Transverse colon (tissue), 4 donors: Measurements from ENCODE around the gene LRP2BP. TPM values are rescaled to one million over a fixed set of nuclear protein-coding genes. Genes with fewer than 3 reads are reported as not detected.

ENCODE experiments used
- DNase-seq: peaks from one replicate; pipeline ENCODE4 v3.0.0-alpha.2; 2019
- H3K27ac ChIP-seq, 4 donors: fragments of 200-600 bp; sonication (generic); 2 replicates each; pipeline ENCODE4 v1.5.1; 2016 to 2018; ENCODE audit warnings: inconsistent platforms in 4 of 4
- H3K27me3 ChIP-seq: fragments of 200-600 bp; sonication (generic); 2 replicates; pipeline ENCODE4 v1.5.1; 2017; ENCODE audit warnings: inconsistent platforms
- H3K36me3 ChIP-seq, 4 donors: fragments of 200-600 bp; sonication (generic); 2 replicates each; pipeline ENCODE4 v1.5.1; 2017 to 2019; ENCODE audit warnings: inconsistent platforms in 4 of 4
- H3K4me1 ChIP-seq, 4 donors: fragments of 200-600 bp; sonication (generic); 2 replicates each; pipeline ENCODE4 v1.5.1; 2017 to 2020; ENCODE audit warnings: inconsistent platforms in 4 of 4
- H3K4me3 ChIP-seq, 4 donors: fragments of 200-600 bp; sonication (generic); 1 replicate in 1 of 4; 2 replicates in 3 of 4; pipeline versions ENCODE4 v1.5.1 to v1.6.1; 2017 to 2019; ENCODE audit warnings: inconsistent platforms in 4 of 4
- H3K9me3 ChIP-seq, 2 donors: fragments of 200-600 bp; sonication (generic); 2 replicates each; pipeline ENCODE4 v1.5.1; 2017 to 2019; ENCODE audit warnings: inconsistent platforms in 2 of 2
- EP300 ChIP-seq: sonication (generic); formaldehyde crosslinking; IDR thresholded peaks from one replicate; pipeline ENCODE4 v1.6.1; 2017; ENCODE audit warnings: antibody characterized with exemption, low read depth
- POLR2A ChIP-seq: fragments of 450-650 bp; IDR thresholded peaks from one replicate; pipeline ENCODE4 v1.6.1; 2016; ENCODE audit warnings: antibody characterized with exemption, mild to moderate bottlenecking, moderate library complexity
- POLR2AphosphoS5 ChIP-seq, 3 donors: sonication (generic); formaldehyde crosslinking; IDR thresholded peaks; one replicate each; pipeline ENCODE4 v1.6.1; 2016; ENCODE audit warnings: antibody characterized with exemption in 3 of 3
- WGBS, 2 donors: methylation state at CpG; one replicate each; pipeline ENCODE4 v1.1.5; 2018; ENCODE audit warnings: low coverage in 1 of 2; 5-methylcytosine and 5-hydroxymethylcytosine counted together
- in situ Hi-C, 4 donors: fragments of 200-750 bp; cut with MboI; loops; one replicate each; pipeline versions ENCODE4 v1.15.0 to v1.15.1; 2017; ENCODE audit warnings: low sequenced_read_pairs in 3 of 4, low pct_ligation_motif_present in 1 of 4, low pct_unique_long_range_greater_than_20kb in 1 of 4
- intact Hi-C: fragments of 100-400 bp; cut with DNase I; formaldehyde crosslinking; loops from one replicate; pipeline ENCODE4 v1.15.1; 2023; ENCODE audit warnings: low total_unique reads
- total RNA-seq, 4 donors: library from RNA; depleted of rRNA; stranded (reverse); fragments of >200 nt; gene quantifications; one replicate each; pipeline ENCODE4 v1.1.0, GENCODE V29; 2016
- TF ChIP-seq, protein P1 (sequence below), 5 experiments: fragments of 200-600 bp in 3 of 5; fragments of 450-650 bp in 2 of 5; sonication (generic) in 3 of 5; IDR thresholded peaks; 1 replicate in 2 of 5; 2 replicates in 3 of 5; pipeline ENCODE4 v1.5.1; 2016 to 2017; ENCODE audit warnings: antibody characterized with exemption in 5 of 5, inconsistent platforms in 3 of 5, mild to moderate bottlenecking in 2 of 5, moderate library complexity in 1 of 5

Gene LRP2BP
- total RNA-seq, 4 donors from 2014 or later: 0.55 to 20.1 (median 0.64) TPM; not detected in 1

DNA sequence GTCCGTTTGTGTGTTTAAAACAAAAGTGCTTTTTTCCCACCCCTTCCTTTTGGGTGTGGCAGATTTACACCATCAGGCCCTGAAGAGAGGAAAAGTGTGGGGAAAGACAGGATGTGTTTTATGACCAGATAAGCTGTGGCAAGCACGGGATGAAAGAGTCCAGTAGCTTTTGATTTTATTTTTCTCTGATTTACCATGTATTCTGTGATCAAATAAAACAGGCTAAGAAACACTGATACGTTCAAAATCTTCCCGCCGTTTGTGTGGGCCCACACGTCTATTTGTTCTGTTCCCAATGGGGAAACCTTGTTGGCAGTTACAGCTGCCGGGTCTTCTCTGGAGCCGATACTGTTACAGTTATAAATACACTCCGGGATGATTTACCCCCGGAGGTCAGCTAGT is 10.8 kb downstream of the LRP2BP start:
- Histone ChIP-seq H3K36me3 (no peaks in the 10 kb centered on the region), H3K4me1 (peaks cover 0 to 10% (median 7%) of the 10 kb centered on the region in 4 donors), H3K27ac (no peak overlapping the region), H3K27me3 (no peaks in the 10 kb centered on the region), H3K4me3 (no peak overlapping the region), H3K9me3 (no peaks in the 10 kb centered on the region)
- intact Hi-C loops (no loop called here), in situ Hi-C loops (no loop called here)
- 0 to 25% methylated on average over 5 to 10 of the region's 10 CpGs for WGBS, 2 donors
- no peak for DNase-seq
- TF ChIP-seq POLR2A (no peak), EP300 (no peak), POLR2AphosphoS5 (IDR thresholded peaks at IDR 0.05) (no peak)
- TF ChIP-seq, protein P1, sequence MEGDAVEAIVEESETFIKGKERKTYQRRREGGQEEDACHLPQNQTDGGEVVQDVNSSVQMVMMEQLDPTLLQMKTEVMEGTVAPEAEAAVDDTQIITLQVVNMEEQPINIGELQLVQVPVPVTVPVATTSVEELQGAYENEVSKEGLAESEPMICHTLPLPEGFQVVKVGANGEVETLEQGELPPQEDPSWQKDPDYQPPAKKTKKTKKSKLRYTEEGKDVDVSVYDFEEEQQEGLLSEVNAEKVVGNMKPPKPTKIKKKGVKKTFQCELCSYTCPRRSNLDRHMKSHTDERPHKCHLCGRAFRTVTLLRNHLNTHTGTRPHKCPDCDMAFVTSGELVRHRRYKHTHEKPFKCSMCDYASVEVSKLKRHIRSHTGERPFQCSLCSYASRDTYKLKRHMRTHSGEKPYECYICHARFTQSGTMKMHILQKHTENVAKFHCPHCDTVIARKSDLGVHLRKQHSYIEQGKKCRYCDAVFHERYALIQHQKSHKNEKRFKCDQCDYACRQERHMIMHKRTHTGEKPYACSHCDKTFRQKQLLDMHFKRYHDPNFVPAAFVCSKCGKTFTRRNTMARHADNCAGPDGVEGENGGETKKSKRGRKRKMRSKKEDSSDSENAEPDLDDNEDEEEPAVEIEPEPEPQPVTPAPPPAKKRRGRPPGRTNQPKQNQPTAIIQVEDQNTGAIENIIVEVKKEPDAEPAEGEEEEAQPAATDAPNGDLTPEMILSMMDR (IDR thresholded peaks at IDR 0.05): no peak

- H3K27me3 ChIP-seq: no peaks in the 10 kb centered on the region
- DNase-seq: no peak
- 90 to 91% methylated on average over 1 to 2 of the region's 2 CpGs for WGBS, 2 donors
- peak overlapping the region in 1 of 4 donors; percentile 14 for H3K27ac ChIP-seq
- H3K4me3 ChIP-seq: no peak overlapping the region
- peaks cover 0 to 10% (median 7%) of the 10 kb centered on the region in 4 donors for H3K4me1 ChIP-seq
- in situ Hi-C loops: no loop called here
- H3K9me3 ChIP-seq: no peaks in the 10 kb centered on the region
- intact Hi-C loops: no loop called here
- H3K36me3 ChIP-seq: no peaks in the 10 kb centered on the region
- TF ChIP-seq, protein P1 (IDR thresholded peaks at IDR 0.05): no peak
- TF ChIP-seq POLR2AphosphoS5 (IDR thresholded peaks at IDR 0.05) (no peak), EP300 (no peak), POLR2A (no peak)
Measured at GRCh38 chr4:185384061-185384460, 11.7 kb downstream of the LRP2BP start.

DNA sequence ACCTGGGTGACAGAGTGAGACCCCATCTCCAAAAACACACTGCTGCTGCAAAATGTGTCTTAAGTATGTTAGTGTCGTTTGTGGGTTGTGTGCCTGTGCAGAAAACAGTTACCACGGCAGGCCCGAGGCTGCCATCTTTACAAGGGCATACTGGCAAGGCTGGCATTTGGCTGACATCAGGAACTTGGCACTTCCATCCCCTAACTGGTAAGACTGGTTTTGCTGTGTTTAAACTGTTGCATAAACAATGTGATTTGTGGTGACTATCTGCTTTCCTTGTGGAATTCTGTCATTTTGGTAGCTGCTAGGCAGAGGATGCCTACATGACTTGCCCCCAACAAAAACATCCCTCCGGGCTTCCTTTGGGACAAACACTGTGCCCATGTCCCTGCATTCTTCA is 12.3 kb downstream of the LRP2BP start:
- WGBS, 2 donors: 53% methylated on average over 4 of the region's 4 CpGs; no CpG with 5 or more reads in 1 of the 2 donors
- Histone ChIP-seq H3K36me3 (no peaks in the 10 kb centered on the region), H3K9me3 (no peaks in the 10 kb centered on the region), H3K4me1 (peaks cover 0 to 10% (median 7%) of the 10 kb centered on the region in 4 donors), H3K4me3 (no peak overlapping the region), H3K27ac (peak overlapping the region in 1 of 4 donors; percentile 14), H3K27me3 (no peaks in the 10 kb centered on the region)
- DNase-seq: peak; percentile 34
- intact Hi-C loops (no loop called here), in situ Hi-C loops (no loop called here)
- TF ChIP-seq POLR2A: no peak
- no peak for TF ChIP-seq EP300
- peak in 1 of 3 donors; percentile 12 for TF ChIP-seq POLR2AphosphoS5 (IDR thresholded peaks at IDR 0.05)
- TF ChIP-seq, protein P1 (IDR thresholded peaks at IDR 0.05): no peak

DNA sequence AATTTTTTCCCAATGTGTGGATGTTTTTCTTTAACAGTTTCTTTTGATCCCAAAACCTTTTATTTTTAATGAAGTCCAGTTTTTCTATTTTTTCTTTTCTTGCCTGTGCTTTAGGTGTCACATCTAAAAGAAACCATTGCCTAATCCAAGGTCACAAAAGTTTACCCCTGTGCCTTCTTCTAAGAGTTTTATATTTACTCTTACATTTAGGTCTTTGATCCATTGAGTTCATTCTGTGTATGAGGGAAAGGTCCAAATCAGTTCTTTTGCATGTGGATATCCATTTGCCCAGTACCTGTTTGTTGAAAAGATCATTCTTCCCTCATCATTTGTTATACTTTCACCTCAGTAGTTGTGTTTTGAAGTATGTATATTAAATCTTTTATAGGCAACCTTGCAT is 13.0 kb downstream of the LRP2BP start:
- intact Hi-C loops (no loop called here), in situ Hi-C loops (no loop called here)
- Histone ChIP-seq H3K9me3 (no peaks in the 10 kb centered on the region), H3K36me3 (no peaks in the 10 kb centered on the region), H3K27ac (no peak overlapping the region), H3K27me3 (no peaks in the 10 kb centered on the region), H3K4me3 (no peak overlapping the region), H3K4me1 (peaks cover 0 to 10% (median 7%) of the 10 kb centered on the region in 4 donors)
- no peak for DNase-seq
- no peak for TF ChIP-seq POLR2AphosphoS5 (IDR thresholded peaks at IDR 0.05)
- TF ChIP-seq, protein P1 (IDR thresholded peaks at IDR 0.05): no peak
- TF ChIP-seq EP300: no peak
- TF ChIP-seq POLR2A: no peak
